HEK293T (cell line): ENCODE results near the gene VTI1A.

Experiments
- CTCF ChIA-PET: fragments of 350-600 bp; formaldehyde crosslinking; extraction: SDS; loops from one replicate; lab custom pipeline; 2021; ENCODE audit warnings: antibody characterized with exemption, inconsistent platforms; lab: Yijun Ruan, JAX
- POLR2A ChIA-PET: fragments of 350-600 bp; formaldehyde crosslinking; extraction: SDS; loops from one replicate; lab custom pipeline; 2020; ENCODE audit warnings: antibody characterized with exemption, inconsistent platforms; lab: Yijun Ruan, JAX
- DNase-seq: peaks from one replicate; pipeline ENCODE4 v3.0.0; 2012; ENCODE audit warnings: mixed read lengths; ENCODE audit errors: extremely low spot score
- ARNT ChIP-seq: fragments of 450-650 bp; IDR thresholded peaks from 2 replicates; pipeline ENCODE4 v1.6.1; 2017; ENCODE audit warnings: mild to moderate bottlenecking
- BHLHE40 ChIP-seq: fragments of 450-650 bp; IDR thresholded peaks from 2 replicates; pipeline ENCODE4 v1.6.1; 2016; ENCODE audit warnings: mild to moderate bottlenecking, moderate library complexity, borderline replicate concordance
- CTBP1 ChIP-seq: fragments of 450-650 bp; IDR thresholded peaks from 2 replicates; pipeline ENCODE4 v1.6.1; 2016; ENCODE audit warnings: borderline replicate concordance
- ELF4 ChIP-seq: fragments of 450-650 bp; IDR thresholded peaks from 2 replicates; pipeline ENCODE4 v1.6.1; 2017; ENCODE audit warnings: antibody characterized with exemption
- FOXA1 ChIP-seq: fragments of 450-650 bp; IDR thresholded peaks from 2 replicates; pipeline ENCODE4 v1.6.1; 2016; ENCODE audit warnings: mild to moderate bottlenecking
- FOXK2 ChIP-seq: fragments of 450-650 bp; IDR thresholded peaks from 2 replicates; pipeline ENCODE4 v1.6.1; 2016; ENCODE audit warnings: mild to moderate bottlenecking
- FOXM1 ChIP-seq: fragments of 450-650 bp; IDR thresholded peaks from 2 replicates; pipeline ENCODE4 v1.6.1; 2017; ENCODE audit warnings: mild to moderate bottlenecking, borderline replicate concordance
- HDGF ChIP-seq: fragments of 450-650 bp; IDR thresholded peaks from 2 replicates; pipeline ENCODE4 v1.6.1; 2017; ENCODE audit warnings: antibody characterized with exemption, borderline replicate concordance
- L3MBTL2 ChIP-seq: fragments of 450-650 bp; conservative IDR thresholded peaks from 2 replicates; pipeline ENCODE4 v1.6.1; 2016; ENCODE audit warnings: mild to moderate bottlenecking
- LEF1 ChIP-seq: fragments of 450-650 bp; IDR thresholded peaks from 2 replicates; pipeline ENCODE4 v1.6.1; 2017; ENCODE audit warnings: mild to moderate bottlenecking, borderline replicate concordance
- NFRKB ChIP-seq: fragments of 450-650 bp; IDR thresholded peaks from 2 replicates; pipeline ENCODE4 v1.6.1; 2016; ENCODE audit warnings: mild to moderate bottlenecking, moderate library complexity
- SP1 ChIP-seq: fragments of 450-650 bp; IDR thresholded peaks from 2 replicates; pipeline ENCODE4 v1.6.1; 2017
- SUZ12 ChIP-seq: fragments of 450-650 bp; IDR thresholded peaks from 2 replicates; pipeline ENCODE4 v1.6.1; 2016; ENCODE audit warnings: mild to moderate bottlenecking
- TARDBP ChIP-seq: fragments of 450-650 bp; IDR thresholded peaks from 2 replicates; pipeline ENCODE4 v1.6.1; 2016
- ZNF384 ChIP-seq: fragments of 450-650 bp; IDR thresholded peaks from 2 replicates; pipeline ENCODE4 v1.6.1; 2016
- TF ChIP-seq, protein P1 (sequence below): fragments of 450-650 bp; IDR thresholded peaks from 2 replicates; pipeline ENCODE4 v1.6.1; 2016

The VTI1A gene

DNA sequence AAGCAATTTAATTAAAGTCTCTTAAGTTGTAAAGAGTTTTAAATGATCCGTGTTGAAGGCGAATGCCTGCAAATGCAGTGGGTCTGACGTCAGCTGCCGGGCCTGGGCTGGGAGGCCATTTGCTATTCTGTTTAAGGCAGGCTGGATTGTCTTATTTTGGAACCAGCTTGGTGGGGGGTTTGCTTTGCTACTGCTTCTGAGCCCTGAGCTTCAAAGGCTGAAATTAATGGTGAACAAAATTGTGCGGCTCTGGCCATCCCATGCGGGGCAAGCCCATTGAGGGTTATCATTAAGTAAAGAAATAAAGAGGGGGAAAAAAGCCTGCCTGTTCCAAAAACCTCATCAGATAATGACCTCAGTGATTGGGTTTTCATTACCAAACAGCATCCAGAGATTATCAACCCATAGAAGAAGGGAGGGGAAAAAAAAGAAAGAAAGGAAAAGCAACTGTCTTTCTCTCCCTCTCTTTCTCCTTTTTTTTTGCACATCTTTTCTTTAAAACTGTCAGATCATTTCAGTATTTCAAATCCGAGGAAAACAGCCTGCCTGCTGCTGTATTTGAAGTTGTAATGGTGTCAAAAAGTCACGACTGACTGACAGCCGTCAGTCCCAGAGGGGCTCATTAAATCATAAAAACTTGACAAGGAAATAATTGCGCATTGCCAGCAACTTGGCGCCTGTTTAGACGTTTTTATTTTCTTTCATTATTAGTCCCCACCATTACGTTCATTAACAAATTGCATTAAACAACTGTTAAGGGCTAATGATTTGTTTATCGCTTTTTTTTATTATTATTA lies 371.2 kb downstream of the VTI1A start:
- TF ChIP-seq ARNT (no peak), BHLHE40 (no peak)
- TF ChIP-seq, protein P1, sequence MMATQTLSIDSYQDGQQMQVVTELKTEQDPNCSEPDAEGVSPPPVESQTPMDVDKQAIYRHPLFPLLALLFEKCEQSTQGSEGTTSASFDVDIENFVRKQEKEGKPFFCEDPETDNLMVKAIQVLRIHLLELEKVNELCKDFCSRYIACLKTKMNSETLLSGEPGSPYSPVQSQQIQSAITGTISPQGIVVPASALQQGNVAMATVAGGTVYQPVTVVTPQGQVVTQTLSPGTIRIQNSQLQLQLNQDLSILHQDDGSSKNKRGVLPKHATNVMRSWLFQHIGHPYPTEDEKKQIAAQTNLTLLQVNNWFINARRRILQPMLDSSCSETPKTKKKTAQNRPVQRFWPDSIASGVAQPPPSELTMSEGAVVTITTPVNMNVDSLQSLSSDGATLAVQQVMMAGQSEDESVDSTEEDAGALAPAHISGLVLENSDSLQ: peak; percentile 51; the same call in 1 of the 2 replicates
- ChIA-PET POLR2A (no interaction called here), CTCF (no interaction called here)
- no peak for DNase-seq

DNA sequence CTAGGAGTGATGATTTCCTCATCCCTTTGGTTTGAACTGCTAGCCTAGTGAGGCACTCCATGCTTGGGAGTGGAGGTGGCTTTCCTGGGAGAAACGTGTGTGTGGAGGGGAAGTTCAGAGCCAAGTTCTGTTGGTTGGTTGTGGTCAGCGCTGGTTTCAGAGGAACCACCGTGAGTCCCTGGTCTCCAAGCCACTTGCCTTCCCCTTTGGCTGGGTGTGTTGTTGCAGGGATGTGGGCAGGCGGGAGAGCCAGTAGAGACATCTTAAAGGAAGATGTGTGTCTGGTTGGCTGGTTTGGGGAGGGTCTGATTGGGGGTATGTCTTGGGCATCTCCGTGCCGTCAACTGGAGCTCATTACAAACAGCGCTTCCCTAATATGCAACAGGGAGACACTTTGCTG lies 372.2 kb downstream of the VTI1A start:
- ChIA-PET CTCF (no interaction called here), POLR2A (no interaction called here)
- no peak for TF ChIP-seq SUZ12
- no peak for DNase-seq

DNA sequence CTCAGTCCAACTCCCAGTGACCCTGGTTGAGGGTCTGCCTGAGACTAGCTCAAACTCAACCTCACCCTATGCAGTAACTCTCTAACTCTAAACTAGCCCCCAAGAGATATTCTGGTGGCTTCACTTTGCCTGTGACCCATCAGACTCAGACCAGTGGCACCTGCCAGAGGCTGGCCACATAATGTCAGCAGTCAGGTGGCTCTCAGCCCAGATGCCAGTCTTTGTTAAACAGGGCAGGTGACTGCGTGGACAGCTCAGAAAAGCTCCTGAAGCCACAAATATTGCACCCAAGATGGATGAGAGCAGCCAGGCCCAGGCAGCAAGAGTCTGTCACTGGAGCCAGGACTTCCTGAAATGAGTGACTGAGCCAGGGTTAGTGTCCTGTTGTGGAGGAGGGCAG lies 373.3 kb downstream of the VTI1A start:
- CTCF ChIA-PET: no interaction called here
- TF ChIP-seq SP1 (no peak), BHLHE40 (no peak)
- POLR2A ChIA-PET: no interaction called here
- no peak for DNase-seq

DNA sequence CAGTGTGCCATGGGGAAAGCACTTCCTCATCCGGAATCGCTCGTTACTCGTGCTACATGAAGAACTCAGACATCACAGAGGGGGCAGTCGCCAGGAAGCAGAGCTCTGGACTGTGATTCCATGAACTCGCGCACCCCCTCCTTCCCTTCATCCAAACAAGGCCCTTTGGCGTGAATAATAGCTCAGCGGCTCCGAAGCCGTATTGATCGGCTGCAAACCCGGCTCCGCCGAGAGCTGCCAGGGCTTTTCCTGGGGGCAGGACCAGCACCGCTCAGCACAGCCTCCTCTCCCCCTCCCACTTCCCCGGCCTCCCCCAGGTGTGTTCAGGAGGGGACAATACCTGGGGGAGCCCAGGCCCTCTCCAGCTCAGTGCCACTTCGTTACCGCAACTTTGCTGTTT lies 374.0 kb downstream of the VTI1A start:
- no peak for TF ChIP-seq SP1
- TF ChIP-seq FOXM1: no peak
- TF ChIP-seq ELF4: no peak
- no peak for TF ChIP-seq CTBP1
- no peak for TF ChIP-seq LEF1
- no peak for TF ChIP-seq FOXK2
- no peak for TF ChIP-seq ARNT
- no peak for TF ChIP-seq SUZ12
- TF ChIP-seq, protein P1: no peak
- no peak for TF ChIP-seq TARDBP
- TF ChIP-seq HDGF: no peak
- no peak for TF ChIP-seq L3MBTL2
- TF ChIP-seq NFRKB: no peak
- TF ChIP-seq BHLHE40: no peak
- TF ChIP-seq ZNF384: no peak
- no peak for TF ChIP-seq FOXA1
- DNase-seq: no peak
- ChIA-PET POLR2A (no interaction called here), CTCF (no interaction called here)

DNA sequence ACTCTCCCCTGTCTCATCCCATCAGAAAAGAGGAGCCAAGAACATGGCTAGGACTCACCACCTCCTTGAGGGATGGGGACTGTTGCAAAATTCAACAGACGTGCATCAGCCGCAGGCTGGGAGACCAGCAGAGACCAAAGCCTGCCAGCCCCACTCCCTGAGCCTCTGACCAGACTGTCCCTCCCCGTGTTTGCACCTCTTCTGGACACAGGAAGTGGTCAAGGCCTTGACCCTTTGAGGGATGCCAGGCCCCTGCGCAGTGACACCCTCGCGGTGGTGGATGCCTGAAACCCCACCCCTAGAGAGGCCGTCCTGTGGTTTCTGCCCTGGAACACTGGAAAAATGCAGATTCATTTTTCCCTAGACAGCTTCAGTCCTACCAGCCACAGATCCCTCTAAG lies 374.6 kb downstream of the VTI1A start:
- no peak for DNase-seq
- POLR2A ChIA-PET: no interaction called here
- TF ChIP-seq SUZ12 (no peak), ZNF384 (no peak), SP1 (no peak), LEF1 (no peak), FOXA1 (no peak), ELF4 (no peak), FOXM1 (no peak), HDGF (no peak), BHLHE40 (no peak)
- CTCF ChIA-PET: no interaction called here

DNA sequence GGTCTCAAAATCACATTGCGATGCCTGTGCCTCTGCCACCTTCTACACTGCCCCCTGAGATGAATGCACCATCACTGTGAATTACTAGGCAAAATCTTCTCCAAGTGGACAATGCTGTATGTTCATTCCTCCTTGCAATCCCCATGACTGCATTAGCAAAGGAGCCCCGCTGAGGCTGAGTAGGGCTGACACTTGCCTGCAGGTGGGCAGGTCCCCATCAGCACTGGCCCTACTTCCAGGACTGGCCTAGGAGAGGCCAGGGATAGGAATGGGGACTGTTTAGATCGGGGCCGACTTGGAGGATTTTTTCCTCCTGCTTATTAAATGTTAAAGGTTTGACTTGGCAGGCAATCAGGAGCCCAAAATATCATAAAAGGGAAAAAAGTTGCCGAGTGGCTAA lies 376.0 kb downstream of the VTI1A start:
- no peak for DNase-seq
- TF ChIP-seq ELF4 (no peak), TARDBP (no peak), FOXM1 (no peak), LEF1 (no peak), NFRKB (no peak), L3MBTL2 (no peak), BHLHE40 (no peak), FOXA1 (no peak), ZNF384 (no peak), FOXK2 (no peak), HDGF (no peak), SUZ12 (no peak), ARNT (no peak), CTBP1 (no peak), SP1 (no peak)
- TF ChIP-seq, protein P1: no peak
- CTCF ChIA-PET: no interaction called here
- POLR2A ChIA-PET: no interaction called here

DNA sequence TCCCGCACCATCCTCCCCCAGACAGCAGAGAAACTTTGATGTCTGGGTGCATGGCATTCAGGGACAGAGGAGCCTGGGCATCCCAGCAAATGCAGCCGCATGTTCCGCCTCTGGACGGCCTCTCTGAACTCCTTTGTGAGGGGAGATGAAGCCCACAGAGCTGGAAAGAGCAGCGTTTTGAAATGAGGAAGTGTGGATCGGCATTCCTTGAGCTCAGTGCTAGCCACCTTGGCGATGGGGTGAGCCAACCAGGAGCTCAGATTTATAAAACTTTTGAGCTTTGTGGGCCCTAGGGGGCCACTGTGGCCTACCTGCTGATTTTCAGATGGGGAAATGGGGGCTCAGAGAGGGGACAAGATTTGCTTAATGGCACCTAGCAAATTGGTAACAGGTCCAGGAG lies 376.6 kb downstream of the VTI1A start:
- TF ChIP-seq FOXA1 (no peak), ZNF384 (no peak), ARNT (no peak), TARDBP (no peak), FOXK2 (no peak)
- ChIA-PET POLR2A (no interaction called here), CTCF (no interaction called here)
- DNase-seq: no peak
